ENCODE data around the gene GGA2.

The GGA2 gene

GRCh38 chr16:23523876-23524385 lies 13.6 kb upstream of the GGA2 start:
- no peak overlapping the region for H3K4me3 ChIP-seq (ENCODE audit: control insufficient read depth, low read depth, low read length)
- TF ChIP-seq CTCF (IDR thresholded peaks at IDR 0.05; ENCODE audit: control insufficient read depth, insufficient read depth, low read depth, low read length, missing control alignments) = no peak
- no peak for DNase-seq (ENCODE audit: low read depth)

GRCh38 chr16:23523321-23523720 lies 13.0 kb upstream of the GGA2 start:
- no peak overlapping the region for H3K4me3 ChIP-seq (ENCODE audit: control insufficient read depth, low read depth, low read length)
- DNase-seq (ENCODE audit: low read depth) = no peak
- no peak for TF ChIP-seq CTCF (IDR thresholded peaks at IDR 0.05; ENCODE audit: control insufficient read depth, insufficient read depth, low read depth, low read length, missing control alignments)

GRCh38 chr16:23521965-23522364 lies 11.7 kb upstream of the GGA2 start:
- no peak overlapping the region for H3K4me3 ChIP-seq (ENCODE audit: control insufficient read depth, low read depth, low read length)
- no peak for DNase-seq (ENCODE audit: low read depth)
- TF ChIP-seq CTCF (IDR thresholded peaks at IDR 0.05; ENCODE audit: control insufficient read depth, insufficient read depth, low read depth, low read length, missing control alignments) = no peak

- no peak for DNase-seq (ENCODE audit: low read depth)
- no peak for TF ChIP-seq CTCF (IDR thresholded peaks at IDR 0.05; ENCODE audit: control insufficient read depth, insufficient read depth, low read depth, low read length, missing control alignments)
- no peak overlapping the region for H3K4me3 ChIP-seq (ENCODE audit: control insufficient read depth, low read depth, low read length)
Measured at GRCh38 chr16:23521037-23521743, 10.9 kb upstream of the GGA2 start.

- H3K4me3 ChIP-seq (ENCODE audit: control insufficient read depth, low read depth, low read length) = no peak overlapping the region
- no peak for TF ChIP-seq CTCF (IDR thresholded peaks at IDR 0.05; ENCODE audit: control insufficient read depth, insufficient read depth, low read depth, low read length, missing control alignments)
- no peak for DNase-seq (ENCODE audit: low read depth)
Measured at GRCh38 chr16:23520500-23520899, 10.2 kb upstream of the GGA2 start.

- no peak for TF ChIP-seq CTCF (IDR thresholded peaks at IDR 0.05; ENCODE audit: control insufficient read depth, insufficient read depth, low read depth, low read length, missing control alignments)
- H3K4me3 ChIP-seq (ENCODE audit: control insufficient read depth, low read depth, low read length) = no peak overlapping the region
- DNase-seq (ENCODE audit: low read depth) = no peak
Measured at GRCh38 chr16:23519282-23519681, 9.0 kb upstream of the GGA2 start.
